HepG2 (cell line): ENCODE data around the gene B4GALT7. TPM values are rescaled to one million over a fixed set of nuclear protein-coding genes. Genes with fewer than 3 reads are reported as not detected.

Experiments used
- ATAC-seq: fragments of 200-7000 bp; cut with Tn5 transposase; 3 replicates; pipeline ENCODE4 v1.9.1; 2020; ENCODE audit warnings: mild to moderate bottlenecking, moderate library complexity
- BruUV-seq: library from RNA; stranded (reverse); fragments of 400-500 nt; replicated peaks from 2 replicates; lab custom pipeline; 2021; lab: Mats Ljungman, UMichigan
- CTCF ChIA-PET: fragments of 300-600 bp; formaldehyde crosslinking; extraction: SDS; loops from one replicate; lab custom pipeline; 2021; ENCODE audit warnings: low total read pairs, inconsistent platforms, low intra/inter-chr PET ratio; lab: Yijun Ruan, JAX
- POLR2A ChIA-PET: fragments of 350-600 bp; sonication (Branson Sonifier 250); formaldehyde crosslinking; loops from one replicate; lab custom pipeline; 2020; ENCODE audit warnings: antibody characterized with exemption, inconsistent platforms; lab: Yijun Ruan, JAX
- DNase-seq: peaks from one replicate; pipeline ENCODE4 v3.0.0-alpha.2; 2015; ENCODE audit warnings: low spot score
- FAIRE-seq: peaks from 3 replicates; lab custom pipeline; 2011; peaks lifted over from hg19 to GRCh38; lab: Jason Lieb, UNC
- H2AFZ ChIP-seq: one replicate; pipeline ENCODE4 v1.6.1; 2011; ENCODE audit warnings: low read length, inconsistent platforms
- H3K27ac ChIP-seq: fragments of 300-600 bp; 3 replicates; pipeline ENCODE4 v1.8.0; 2011; ENCODE audit warnings: mixed run types, mild to moderate bottlenecking, mixed read lengths, low read length, inconsistent platforms; ENCODE audit not compliant: insufficient read depth; ENCODE audit errors: extremely low read length
- H3K27me3 ChIP-seq, 2 experiments: fragments of 200-600 bp in 1 of 2; 2 replicates in 1 of 2; 3 replicates in 1 of 2; pipeline versions ENCODE4 v1.6.0 to v1.8.0; 2011; ENCODE audit warnings: low read length in 2 of 2, mild to moderate bottlenecking in 2 of 2, moderate library complexity in 2 of 2, inconsistent platforms in 1 of 2; ENCODE audit not compliant: insufficient read depth in 2 of 2, control insufficient read depth in 1 of 2
- H3K36me3 ChIP-seq, 2 experiments: fragments of 200-600 bp in 1 of 2; replicated peaks in 1 of 2; 2 replicates in 1 of 2; 3 replicates in 1 of 2; pipeline versions ENCODE4 v1.5.1 to v1.8.0; 2011; ENCODE audit warnings: low read length in 2 of 2, inconsistent platforms in 1 of 2; ENCODE audit not compliant: insufficient read depth in 2 of 2, control insufficient read depth in 1 of 2
- H3K4me1 ChIP-seq: 2 replicates; pipeline ENCODE4 v1.5.1; 2012; ENCODE audit warnings: low read length, inconsistent platforms; ENCODE audit not compliant: insufficient read depth
- H3K4me2 ChIP-seq: 2 replicates; pipeline ENCODE4 v1.6.0; 2011; ENCODE audit warnings: low read depth, low read length, inconsistent platforms
- H3K4me3 ChIP-seq, 3 experiments: fragments of 200-600 bp in 1 of 3; sonication (generic), shearing (Covaris generic) in 1 of 3; replicated peaks in 1 of 3; 2 replicates each; pipeline ENCODE4 v1.5.1; 2011 to 2016; ENCODE audit warnings: low read length in 3 of 3, inconsistent platforms in 2 of 3, low read depth in 2 of 3, mild to moderate bottlenecking in 2 of 3, control low read depth in 1 of 3, mixed read lengths in 1 of 3; ENCODE audit not compliant: insufficient read depth in 1 of 3
- H3K79me2 ChIP-seq: one replicate; pipeline ENCODE4 v1.6.1; 2011; ENCODE audit warnings: low read length, inconsistent platforms; ENCODE audit not compliant: insufficient read depth
- H3K9ac ChIP-seq: 2 replicates; pipeline ENCODE4 v1.6.0; 2011; ENCODE audit warnings: mild to moderate bottlenecking, low read depth, low read length, inconsistent platforms; ENCODE audit not compliant: insufficient read depth
- H3K9me3 ChIP-seq: 2 replicates; pipeline ENCODE4 v1.5.1; 2012; ENCODE audit warnings: mild to moderate bottlenecking, low read length
- H4K20me1 ChIP-seq: 2 replicates; pipeline ENCODE4 v1.6.0; 2011; ENCODE audit warnings: inconsistent platforms, mild to moderate bottlenecking, low read length, moderate library complexity; ENCODE audit not compliant: insufficient read depth
- ATF7-NPFF ChIP-seq: sonication (generic); formaldehyde crosslinking; IDR thresholded peaks from 2 replicates; pipeline ENCODE4 v1.8.1; 2023; ENCODE audit warnings: mild to moderate bottlenecking, low read depth, missing genetic modification reagents, moderate library complexity
- DZIP1 ChIP-seq: sonication (generic); formaldehyde crosslinking; IDR thresholded peaks from 2 replicates; pipeline ENCODE4 v1.5.0; 2020; ENCODE audit warnings: mild to moderate bottlenecking, missing genetic modification reagents
- ETV6 ChIP-seq: sonication (generic); formaldehyde crosslinking; conservative IDR thresholded peaks from 2 replicates; pipeline ENCODE4 v1.4.0; 2020; ENCODE audit warnings: missing genetic modification reagents
- FIP1L1 ChIP-seq: fragments of 200-400 bp; formaldehyde crosslinking; IDR thresholded peaks from 2 replicates; pipeline ENCODE4 v1.6.1; 2018; ENCODE audit warnings: low read depth, mild to moderate bottlenecking, low read length, moderate library complexity, borderline replicate concordance; ENCODE audit not compliant: insufficient read depth
- FOXA1 ChIP-seq, 2 experiments: fragments of 450-650 bp in 1 of 2; sonication (generic) in 1 of 2; formaldehyde crosslinking in 1 of 2; IDR thresholded peaks; 2 replicates each; pipeline versions ENCODE4 v1.4.0 to v1.6.1; 2016 to 2020; ENCODE audit warnings: missing genetic modification reagents in 1 of 2
- HNRNPL ChIP-seq: fragments of 200-400 bp; formaldehyde crosslinking; IDR thresholded peaks from 2 replicates; pipeline ENCODE4 v1.6.1; 2017; ENCODE audit warnings: mild to moderate bottlenecking, low read depth, low read length
- PHF5A ChIP-seq: IDR thresholded peaks from one replicate; pipeline ENCODE4 v1.6.1; 2018; ENCODE audit warnings: low read depth, missing genetic modification reagents; ENCODE audit not compliant: unreplicated experiment
- SALL1 ChIP-seq: sonication (generic); formaldehyde crosslinking; IDR thresholded peaks from 2 replicates; pipeline ENCODE4 v1.8.0; 2022; ENCODE audit warnings: mild to moderate bottlenecking, missing genetic modification reagents
- TAF1 ChIP-seq: sonication (generic); formaldehyde crosslinking; IDR thresholded peaks from 2 replicates; pipeline ENCODE4 v1.4.0; 2020; ENCODE audit warnings: missing genetic modification reagents
- ZFP62 ChIP-seq: sonication (generic); formaldehyde crosslinking; IDR thresholded peaks from 2 replicates; pipeline ENCODE4 v1.4.0; 2020; ENCODE audit warnings: missing genetic modification reagents
- ZNF792 ChIP-seq: IDR thresholded peaks from 2 replicates; pipeline ENCODE4 v1.6.1; 2016
- WGBS: methylation state at CpG from one replicate; pipeline ENCODE4 v1.1.6; 2017; ENCODE audit warnings: low lambda C conversion rate; 5-methylcytosine and 5-hydroxymethylcytosine counted together
- in situ Hi-C: cut with HindIII; loops from 2 replicates; pipeline ENCODE4 v1.10.0; 2017; ENCODE audit warnings: low pct_unique_long_range_greater_than_20kb; ENCODE audit not compliant: extremely low pct_ligation_motif_present
- intact Hi-C: fragments of 100-400 bp; cut with micrococcal nuclease; formaldehyde crosslinking; loops from one replicate; pipeline ENCODE4 v1.10.0; 2022; ENCODE audit not compliant: unreplicated experiment
- polyA plus RNA-seq, 8 experiments: library from polyadenylated mRNA; depleted of rRNA in 3 of 8; stranded (reverse) in 7 of 8; unstranded in 1 of 8; fragments of >200 nt; fragmentation: Illumina TruSeq in 4 of 8; extraction: Trizol in 4 of 8; gene quantifications; 2 replicates each; pipeline versions ENCODE4 v1.2.1 to v1.2.3, GENCODE V29; 2011 to 2016; ENCODE audit warnings: low read depth in 4 of 8, missing spikeins in 1 of 8, mixed read lengths in 1 of 8; ENCODE audit not compliant: insufficient read depth in 1 of 8
- total RNA-seq, 5 experiments: library from RNA; depleted of rRNA; stranded (reverse); fragments of >200 nt; fragmentation: Illumina TruSeq; extraction: Trizol; gene quantifications; 2 replicates each; pipeline ENCODE4 v1.2.3, GENCODE V29; 2016; ENCODE audit warnings: low read depth in 1 of 5
- TF ChIP-seq, protein P1 (sequence below): sonication (generic); formaldehyde crosslinking; IDR thresholded peaks from 2 replicates; pipeline ENCODE4 v1.4.0; 2020; ENCODE audit warnings: low read depth, missing genetic modification reagents

The B4GALT7 gene
- total and polyA plus RNA-seq, 2 of the 13 experiments (the other 11 are each of a cell fraction or from before 2014, with no cell fraction given), result 16.4 to 20.5 TPM

- TF ChIP-seq TAF1 (CRISPR knock-in tag), result peak; percentile 47; the same call in 1 of the 2 replicates
- no peak for TF ChIP-seq ZFP62 (CRISPR knock-in tag)
- no peak for TF ChIP-seq DZIP1 (CRISPR knock-in tag)
Observed at GRCh38 chr5:177599731-177600507, at the start of gene B4GALT7 (continued).

DNA sequence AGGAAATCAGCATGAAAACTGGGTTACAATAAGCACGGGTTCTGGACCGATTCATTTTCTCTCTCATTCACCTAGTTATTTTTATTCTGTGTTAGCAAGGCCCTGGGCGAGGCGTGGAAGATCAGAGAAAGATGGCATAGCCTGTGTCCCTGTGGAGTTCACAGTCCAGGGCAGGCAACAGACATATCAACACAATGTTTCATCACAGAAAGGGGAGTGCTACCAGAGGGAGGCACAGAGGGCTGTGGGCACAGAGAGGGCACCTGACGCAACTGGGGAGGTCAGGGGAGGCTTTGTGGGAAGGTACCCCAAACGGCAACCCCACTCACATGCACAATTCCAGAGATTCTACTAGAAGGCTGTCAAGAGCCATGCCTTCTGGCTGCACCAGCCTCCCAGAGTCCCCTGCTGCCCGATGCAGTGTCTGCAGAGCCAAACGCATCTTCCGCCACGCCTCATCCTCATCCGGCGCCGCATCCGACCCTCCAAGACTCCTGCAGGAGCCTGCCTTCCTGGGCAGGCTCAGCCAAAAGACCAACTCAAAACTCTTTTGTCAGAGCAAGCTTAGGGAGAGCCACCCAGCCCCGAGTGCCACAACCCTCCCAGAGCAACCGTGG, 47.0 kb upstream of the B4GALT7 start:
- Histone ChIP-seq H3K27ac (peak overlapping the region; percentile 56), H3K27me3 (no peaks in the 10 kb centered on the region), H3K9ac (peak overlapping the region; percentile 86), H3K36me3 (peaks cover 5 to 18% of the 10 kb centered on the region in 2 experiments), H4K20me1 (peaks cover 7% of the 10 kb centered on the region; the same call in 1 of the 2 replicates), H3K4me3 (peak overlapping the region; percentile 96 to 98 (median 98)), H3K9me3 (no peaks in the 10 kb centered on the region), H3K4me2 (peak overlapping the region; percentile 86), H3K4me1 (peaks cover 56% of the 10 kb centered on the region), H3K79me2 (peaks cover 57% of the 10 kb centered on the region), H2AFZ (no peak overlapping the region)
- WGBS, result 25% methylated on average over 7 of the region's 16 CpGs
- intact Hi-C loops (loop anchor here (5.0 kb wide), 1 partner anchor 36 kb away; the partner anchor contains the start of gene DDX41), in situ Hi-C loops (no loop called here)
- CTCF ChIA-PET, result no interaction called here
- FAIRE-seq (no peak), ATAC-seq (peak; percentile 69), DNase-seq (peak; percentile 29)
- no TSS peak for BruUV-seq
- POLR2A ChIA-PET, result interaction anchor here (0.7 to 1.0 kb wide), 2 partner anchors 35 to 56 kb away, joined by 3 to 4 read pairs; partner anchors contain the start of gene PDLIM7
- TF ChIP-seq HNRNPL, result 0 out of 2 replicates have a peak, but pooled peaks have one; percentile 39
- no peak for TF ChIP-seq FOXA1 (IDR thresholded peaks at IDR 0.05)
- 0 out of 2 replicates have a peak, but pooled peaks have one; percentile 4 for TF ChIP-seq FOXA1 (CRISPR knock-in tag; IDR thresholded peaks at IDR 0.05)
- TF ChIP-seq FIP1L1, result no peak
- no peak for TF ChIP-seq ZNF792 (CRISPR knock-in tag)
- no peak for TF ChIP-seq PHF5A
- TF ChIP-seq, protein P1, sequence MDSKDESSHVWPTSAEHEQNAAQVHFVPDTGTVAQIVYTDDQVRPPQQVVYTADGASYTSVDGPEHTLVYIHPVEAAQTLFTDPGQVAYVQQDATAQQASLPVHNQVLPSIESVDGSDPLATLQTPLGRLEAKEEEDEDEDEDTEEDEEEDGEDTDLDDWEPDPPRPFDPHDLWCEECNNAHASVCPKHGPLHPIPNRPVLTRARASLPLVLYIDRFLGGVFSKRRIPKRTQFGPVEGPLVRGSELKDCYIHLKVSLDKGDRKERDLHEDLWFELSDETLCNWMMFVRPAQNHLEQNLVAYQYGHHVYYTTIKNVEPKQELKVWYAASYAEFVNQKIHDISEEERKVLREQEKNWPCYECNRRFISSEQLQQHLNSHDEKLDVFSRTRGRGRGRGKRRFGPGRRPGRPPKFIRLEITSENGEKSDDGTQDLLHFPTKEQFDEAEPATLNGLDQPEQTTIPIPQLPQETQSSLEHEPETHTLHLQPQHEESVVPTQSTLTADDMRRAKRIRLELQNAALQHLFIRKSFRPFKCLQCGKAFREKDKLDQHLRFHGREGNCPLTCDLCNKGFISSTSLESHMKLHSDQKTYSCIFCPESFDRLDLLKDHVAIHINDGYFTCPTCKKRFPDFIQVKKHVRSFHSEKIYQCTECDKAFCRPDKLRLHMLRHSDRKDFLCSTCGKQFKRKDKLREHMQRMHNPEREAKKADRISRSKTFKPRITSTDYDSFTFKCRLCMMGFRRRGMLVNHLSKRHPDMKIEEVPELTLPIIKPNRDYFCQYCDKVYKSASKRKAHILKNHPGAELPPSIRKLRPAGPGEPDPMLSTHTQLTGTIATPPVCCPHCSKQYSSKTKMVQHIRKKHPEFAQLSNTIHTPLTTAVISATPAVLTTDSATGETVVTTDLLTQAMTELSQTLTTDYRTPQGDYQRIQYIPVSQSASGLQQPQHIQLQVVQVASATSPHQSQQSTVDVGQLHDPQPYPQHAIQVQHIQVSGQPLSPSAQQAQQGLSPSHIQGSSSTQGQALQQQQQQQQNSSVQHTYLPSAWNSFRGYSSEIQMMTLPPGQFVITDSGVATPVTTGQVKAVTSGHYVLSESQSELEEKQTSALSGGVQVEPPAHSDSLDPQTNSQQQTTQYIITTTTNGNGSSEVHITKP, result no peak
- TF ChIP-seq ETV6, result no peak
- no peak for TF ChIP-seq ATF7-NPFF
- TF ChIP-seq SALL1 (CRISPR knock-in tag), result peak; percentile 7; the same call in 1 of the 2 replicates
